ENCODE data around the gene ANKRD63. TPM values are rescaled to one million over a fixed set of nuclear protein-coding genes. Genes with fewer than 3 reads are reported as not detected.

ANKRD63 gene
- total RNA-seq, 4 donors from 2014 or later, result 1.6 TPM; not detected in 3

DNA sequence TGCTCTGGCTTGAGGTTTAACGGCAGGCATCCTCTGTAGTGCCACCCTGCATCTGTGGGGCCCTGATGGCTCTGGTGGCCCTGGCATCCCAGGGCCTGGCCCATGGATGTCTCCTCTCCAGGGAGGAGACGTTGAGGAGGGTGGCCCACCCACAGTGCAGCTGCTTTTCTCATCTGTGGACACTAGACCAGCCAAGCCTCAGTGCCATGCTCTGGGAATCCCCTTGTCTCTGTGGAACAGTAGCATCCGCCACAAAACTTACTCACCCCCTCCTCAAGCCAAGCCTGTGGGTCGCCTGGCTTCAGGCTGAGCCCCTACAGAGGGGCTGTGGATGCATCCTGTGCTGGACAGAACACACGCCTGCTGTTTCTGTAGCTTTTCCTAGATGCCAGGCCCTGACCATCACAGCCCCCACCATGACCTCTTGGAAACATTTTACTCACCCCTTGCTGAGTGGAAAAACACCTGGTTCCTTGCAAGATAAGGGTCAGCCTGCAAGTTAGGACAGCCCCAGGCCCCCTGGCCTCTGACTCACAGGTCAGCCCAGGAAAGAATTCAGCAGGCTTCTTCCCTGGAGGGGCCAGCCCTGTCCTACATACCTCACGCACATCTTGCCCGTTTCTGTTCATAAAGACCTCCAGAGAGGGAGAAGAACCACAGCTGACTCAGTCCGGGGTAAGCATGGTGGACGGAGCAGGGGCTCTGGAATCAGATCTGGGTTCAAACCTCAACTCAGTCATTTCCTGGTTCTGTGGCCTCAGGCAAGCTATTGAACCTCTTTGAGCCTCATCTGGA lies 25.0 kb downstream of the ANKRD63 start:
- Histone ChIP-seq H3K4me3 (no peak overlapping the region), H3K9me3 (no peaks in the 10 kb centered on the region), H3K27me3 (peaks cover 18% of the 10 kb centered on the region), H3K27ac (no peak overlapping the region), H3K36me3 (no peaks in the 10 kb centered on the region), H3K4me1 (peaks cover 0 to 10% (median 8%) of the 10 kb centered on the region in 3 donors)
- WGBS, 2 donors (ENCODE audit: low coverage in 1 of 2), result 67 to 75% methylated on average over 4 to 7 of the region's 9 CpGs
- no peak for TF ChIP-seq EP300 (IDR thresholded peaks at IDR 0.05)
- TF ChIP-seq POLR2AphosphoS5 (IDR thresholded peaks at IDR 0.05), result no peak
- TF ChIP-seq, protein P1, sequence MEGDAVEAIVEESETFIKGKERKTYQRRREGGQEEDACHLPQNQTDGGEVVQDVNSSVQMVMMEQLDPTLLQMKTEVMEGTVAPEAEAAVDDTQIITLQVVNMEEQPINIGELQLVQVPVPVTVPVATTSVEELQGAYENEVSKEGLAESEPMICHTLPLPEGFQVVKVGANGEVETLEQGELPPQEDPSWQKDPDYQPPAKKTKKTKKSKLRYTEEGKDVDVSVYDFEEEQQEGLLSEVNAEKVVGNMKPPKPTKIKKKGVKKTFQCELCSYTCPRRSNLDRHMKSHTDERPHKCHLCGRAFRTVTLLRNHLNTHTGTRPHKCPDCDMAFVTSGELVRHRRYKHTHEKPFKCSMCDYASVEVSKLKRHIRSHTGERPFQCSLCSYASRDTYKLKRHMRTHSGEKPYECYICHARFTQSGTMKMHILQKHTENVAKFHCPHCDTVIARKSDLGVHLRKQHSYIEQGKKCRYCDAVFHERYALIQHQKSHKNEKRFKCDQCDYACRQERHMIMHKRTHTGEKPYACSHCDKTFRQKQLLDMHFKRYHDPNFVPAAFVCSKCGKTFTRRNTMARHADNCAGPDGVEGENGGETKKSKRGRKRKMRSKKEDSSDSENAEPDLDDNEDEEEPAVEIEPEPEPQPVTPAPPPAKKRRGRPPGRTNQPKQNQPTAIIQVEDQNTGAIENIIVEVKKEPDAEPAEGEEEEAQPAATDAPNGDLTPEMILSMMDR (IDR thresholded peaks at IDR 0.05), result no peak
- no peak for TF ChIP-seq POLR2A (IDR thresholded peaks at IDR 0.05)
- ATAC-seq, result no peak

DNA sequence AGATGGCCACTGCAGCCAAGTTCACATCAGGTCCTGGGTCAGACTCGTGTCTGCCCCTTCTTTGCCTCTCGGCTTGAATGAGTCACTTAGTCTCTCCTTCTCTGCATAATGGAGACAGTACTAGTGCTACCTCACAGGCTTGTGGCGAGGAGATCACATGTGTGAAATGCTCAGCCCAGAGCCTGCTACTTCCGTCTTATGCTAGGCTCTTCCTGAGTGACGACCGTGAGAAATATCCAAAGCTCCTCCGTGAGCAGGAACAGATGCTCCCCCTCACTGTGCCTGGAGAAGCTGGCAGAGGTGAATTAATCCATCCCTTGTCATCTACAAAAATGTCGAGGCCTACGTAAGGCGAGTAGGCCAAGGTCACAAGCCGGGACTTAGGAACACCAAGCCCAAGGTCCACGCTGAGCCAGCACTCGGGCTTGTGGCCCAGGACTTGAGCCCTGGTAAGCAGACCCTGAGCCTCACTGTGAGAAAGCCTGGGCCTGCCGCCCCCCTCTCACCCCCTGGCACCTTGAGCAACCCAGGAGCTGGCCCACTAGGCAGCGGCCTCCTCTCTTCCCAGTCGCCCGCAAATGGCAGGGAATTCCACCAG lies 26.1 kb downstream of the ANKRD63 start:
- ATAC-seq, result no peak
- Histone ChIP-seq H3K27ac (no peak overlapping the region), H3K4me3 (no peak overlapping the region), H3K9me3 (no peaks in the 10 kb centered on the region), H3K27me3 (peaks cover 26% of the 10 kb centered on the region), H3K36me3 (no peaks in the 10 kb centered on the region), H3K4me1 (peaks cover 0 to 19% (median 13%) of the 10 kb centered on the region in 3 donors)
- no peak for TF ChIP-seq POLR2A (IDR thresholded peaks at IDR 0.05)
- TF ChIP-seq POLR2AphosphoS5 (IDR thresholded peaks at IDR 0.05), result no peak
- TF ChIP-seq, protein P1 (IDR thresholded peaks at IDR 0.05), result no peak
- no peak for TF ChIP-seq EP300 (IDR thresholded peaks at IDR 0.05)
- WGBS, 2 donors (ENCODE audit: low coverage in 1 of 2), result 100% methylated on average over 1 of the region's 17 CpGs; no CpG with 5 or more reads in 1 of the 2 donors

- Histone ChIP-seq H3K4me1 (peaks cover 0 to 19% (median 13%) of the 10 kb centered on the region in 3 donors), H3K27ac (no peak overlapping the region), H3K4me3 (no peak overlapping the region), H3K27me3 (peaks cover 26% of the 10 kb centered on the region), H3K36me3 (no peaks in the 10 kb centered on the region), H3K9me3 (no peaks in the 10 kb centered on the region)
- TF ChIP-seq, protein P1 (IDR thresholded peaks at IDR 0.05), result no peak
- TF ChIP-seq POLR2AphosphoS5 (IDR thresholded peaks at IDR 0.05) (no peak), POLR2A (IDR thresholded peaks at IDR 0.05) (no peak), EP300 (IDR thresholded peaks at IDR 0.05) (no peak)
- ATAC-seq, result no peak
- 93% methylated on average over 4 of the region's 4 CpGs; no CpG with 5 or more reads in 1 of the 2 donors for WGBS, 2 donors (ENCODE audit: low coverage in 1 of 2)
Measured at GRCh38 chr15:40255033-40255432, 27.8 kb downstream of the ANKRD63 start.

DNA sequence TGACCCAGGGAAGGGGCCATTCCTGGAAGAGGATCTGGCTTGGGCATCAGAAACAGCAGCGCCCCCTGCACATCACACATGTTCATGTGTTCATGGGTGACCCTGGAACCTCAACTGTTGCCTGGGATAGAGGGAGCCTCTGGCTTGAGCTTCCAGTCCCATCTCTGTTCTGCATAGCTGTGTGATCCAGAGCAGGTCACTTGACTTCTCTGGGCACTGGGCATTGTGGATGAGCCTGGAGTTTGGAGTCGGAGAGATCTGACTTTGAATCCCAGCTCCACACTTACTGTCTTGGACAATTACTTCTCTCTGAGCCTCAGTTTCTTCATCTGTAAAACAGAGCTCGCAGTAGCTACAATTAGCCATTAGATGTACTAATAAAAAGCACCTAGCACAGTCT lies 28.4 kb downstream of the ANKRD63 start:
- no peak overlapping the region for H3K27ac ChIP-seq
- H3K9me3 ChIP-seq, result no peaks in the 10 kb centered on the region
- H3K27me3 ChIP-seq, result peaks cover 26% of the 10 kb centered on the region
- WGBS, 2 donors (ENCODE audit: low coverage in 1 of 2), result 86 to 94% methylated on average over 1 to 3 of the region's 3 CpGs
- no peak for ATAC-seq
- no peak overlapping the region for H3K4me3 ChIP-seq
- H3K36me3 ChIP-seq, result no peaks in the 10 kb centered on the region
- peaks cover 0 to 22% (median 13%) of the 10 kb centered on the region in 3 donors for H3K4me1 ChIP-seq
- TF ChIP-seq, protein P1 (IDR thresholded peaks at IDR 0.05), result no peak
- TF ChIP-seq EP300 (IDR thresholded peaks at IDR 0.05) (no peak), POLR2AphosphoS5 (IDR thresholded peaks at IDR 0.05) (no peak), POLR2A (IDR thresholded peaks at IDR 0.05) (no peak)

Data from gastroesophageal sphincter (tissue), 4 donors.